Epithelial cell of esophagus (primary cell): ENCODE measurements around the gene NCBP2L.

Source experiments
- DNase-seq: peaks from one replicate; pipeline ENCODE4 v3.0.0; 2010; ENCODE audit warnings: low read depth
- H3K4me3 ChIP-seq: 2 replicates; pipeline ENCODE4 v1.5.1; 2011; ENCODE audit warnings: mild to moderate bottlenecking, low read length, control low read depth
- CTCF ChIP-seq: IDR thresholded peaks from 2 replicates; pipeline ENCODE4 v1.5.1; 2011; ENCODE audit warnings: low read depth, mild to moderate bottlenecking, low read length, control low read depth, inconsistent platforms; ENCODE audit not compliant: insufficient read depth; ENCODE audit errors: missing control alignments

The NCBP2L gene

DNA sequence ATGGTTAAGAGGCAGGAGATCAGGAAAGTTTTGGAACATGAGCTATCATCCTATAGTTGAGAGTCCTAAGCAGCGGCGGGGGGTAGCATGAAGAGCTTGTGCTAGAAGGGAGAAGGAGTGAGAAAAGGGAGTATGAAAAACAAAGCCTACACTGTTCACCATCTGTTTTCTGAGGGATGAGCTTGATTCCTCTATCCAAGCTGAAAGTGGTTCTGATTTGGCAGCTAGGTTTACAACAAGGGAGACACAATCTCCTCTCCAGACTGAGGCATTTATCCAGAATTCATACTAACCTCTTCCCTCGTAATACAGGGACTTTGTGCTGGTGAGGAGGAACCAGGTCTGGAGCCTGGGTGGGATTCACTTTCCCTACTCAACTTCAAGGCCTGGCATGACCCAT is 25.5 kb upstream of the NCBP2L start:
- DNase-seq = no peak
- no peak for TF ChIP-seq CTCF

GRCh38 chrX:107752714-107753113 is 24.8 kb upstream of the NCBP2L start:
- no peak for DNase-seq
- no peak overlapping the region for H3K4me3 ChIP-seq
- no peak for TF ChIP-seq CTCF

More for the DNA sequence above, 25.5 kb upstream of the NCBP2L start:
- H3K4me3 ChIP-seq = no peak overlapping the region

DNA sequence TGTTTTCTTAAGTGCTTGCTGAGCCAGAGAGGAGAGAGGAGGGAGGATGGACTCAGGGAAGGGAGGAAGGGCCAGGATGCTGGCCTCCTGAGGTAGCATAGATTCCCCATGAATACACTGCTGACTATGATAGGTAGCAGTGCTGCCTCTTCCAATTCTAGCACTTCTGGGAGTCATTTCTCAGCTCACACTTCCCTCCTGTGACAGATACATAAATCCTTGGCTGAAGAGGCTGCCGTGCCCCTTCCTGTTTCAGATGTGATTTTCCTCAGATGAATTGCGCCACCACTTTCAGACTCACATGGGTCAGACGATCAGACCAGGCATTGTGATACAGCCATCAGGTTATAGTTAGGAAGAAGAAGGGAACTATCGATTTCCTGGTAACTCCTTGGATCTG is 24.3 kb upstream of the NCBP2L start:
- no peak overlapping the region for H3K4me3 ChIP-seq
- no peak for DNase-seq
- TF ChIP-seq CTCF = no peak

GRCh38 chrX:107755721-107756120 is 21.8 kb upstream of the NCBP2L start:
- DNase-seq = no peak
- no peak for TF ChIP-seq CTCF
- H3K4me3 ChIP-seq = no peak overlapping the region

- TF ChIP-seq CTCF = no peak
- DNase-seq = no peak
- H3K4me3 ChIP-seq = no peak overlapping the region
Measured at GRCh38 chrX:107758231-107758766, 19.2 kb upstream of the NCBP2L start.

GRCh38 chrX:107760304-107761077 is 17.0 kb upstream of the NCBP2L start:
- no peak for TF ChIP-seq CTCF
- H3K4me3 ChIP-seq = no peak overlapping the region
- no peak for DNase-seq

- no peak for TF ChIP-seq CTCF
- DNase-seq = no peak
- no peak overlapping the region for H3K4me3 ChIP-seq
Measured at GRCh38 chrX:107763647-107764046, 13.9 kb upstream of the NCBP2L start.
